CD4-positive, alpha-beta T cell treated with Interleukin-17A for 4 hours (primary cell): Measurements from ENCODE around the gene ZER1.
"Not testable (repeated sequence)": the region's sequence is repeated elsewhere in the genome, so short reads cannot be mapped to it uniquely, and the experiment has no call there.

ENCODE experiments used
- DNase-seq: peaks from one replicate; pipeline ENCODE4 v3.0.0-alpha.2; 2020; ENCODE audit warnings: mixed read lengths

The ZER1 gene

GRCh38 chr9:128771745-128772519, at the start of gene ZER1:
Gene ZER1 (minus strand): TSS chr9:128771927. CDS start chr9:128755565, 16,362 bp downstream.
- peak; percentile 97 for DNase-seq

GRCh38 chr9:128820665-128821583, 49.2 kb upstream of the ZER1 start:
- DNase-seq: no peak

- no peak for DNase-seq
These were observed 48.3 kb upstream of the ZER1 start for GRCh38 chr9:128819716-128820664.

- DNase-seq: peak; percentile 68
These were observed 47.4 kb upstream of the ZER1 start for GRCh38 chr9:128818839-128819715.

DNA sequence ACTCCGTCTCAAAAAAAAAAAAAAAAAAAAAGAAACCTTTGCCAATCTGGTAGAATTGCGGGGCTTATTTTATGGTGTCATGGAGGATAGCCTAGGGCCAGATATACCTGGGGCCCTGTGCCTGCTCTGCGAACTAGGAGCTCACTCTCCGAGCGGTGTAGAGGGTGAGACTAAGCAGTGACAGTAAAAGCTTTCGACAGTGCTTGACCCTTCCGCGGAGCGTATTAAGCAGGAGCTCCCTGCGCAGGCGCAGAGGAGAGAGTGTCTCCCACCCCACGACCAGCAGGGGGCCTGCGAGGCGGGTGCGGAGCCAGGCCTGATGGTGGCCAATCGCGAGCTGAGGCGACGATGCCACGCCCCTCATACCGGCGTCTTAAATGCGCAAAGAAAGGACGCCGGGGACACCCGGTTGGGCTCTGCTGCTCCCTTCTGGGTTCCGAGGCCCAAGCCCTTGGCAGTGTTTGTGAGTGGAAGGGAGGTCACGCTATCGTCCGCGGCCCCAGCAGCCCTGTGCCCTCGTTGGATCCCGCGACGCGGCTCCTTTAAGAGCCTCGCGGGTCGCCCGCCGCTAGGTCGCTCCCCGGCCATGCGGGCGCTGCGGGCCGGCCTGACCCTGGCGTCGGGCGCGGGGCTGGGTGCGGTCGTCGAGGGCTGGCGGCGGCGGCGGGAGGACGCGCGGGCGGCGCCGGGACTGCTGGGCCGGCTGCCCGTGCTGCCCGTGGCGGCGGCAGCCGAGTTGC, 46.5 kb upstream of the ZER1 start, which contains the start of gene ENDOG:
Gene ENDOG, plus strand, starts transcription at position 402 of the 740 bp plus-strand sequence. Its CDS starts 185 bp downstream, at position 587.
- DNase-seq: peak; percentile 98

DNA sequence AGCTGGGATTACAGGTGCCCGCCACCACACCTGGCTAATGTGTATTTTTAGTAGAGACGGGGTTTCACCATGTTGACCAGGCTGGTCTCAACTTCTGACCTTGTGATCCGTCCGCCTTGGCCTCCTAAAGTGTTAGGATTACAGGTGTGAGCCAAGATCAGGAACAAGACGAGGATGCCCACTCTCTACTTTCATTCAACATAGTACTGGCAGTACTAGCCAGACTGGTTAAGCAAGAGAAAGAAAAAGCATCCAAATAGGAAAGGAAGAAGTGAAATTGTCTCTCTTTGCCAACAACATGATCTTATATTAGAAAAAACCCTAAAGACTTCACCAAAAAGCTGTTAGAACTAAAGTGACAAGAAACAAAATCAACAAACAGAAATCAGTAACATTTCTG, 39.1 kb upstream of the ZER1 start:
- no peak for DNase-seq

- DNase-seq: no peak
These were observed 38.1 kb upstream of the ZER1 start for GRCh38 chr9:128809831-128810230.

DNA sequence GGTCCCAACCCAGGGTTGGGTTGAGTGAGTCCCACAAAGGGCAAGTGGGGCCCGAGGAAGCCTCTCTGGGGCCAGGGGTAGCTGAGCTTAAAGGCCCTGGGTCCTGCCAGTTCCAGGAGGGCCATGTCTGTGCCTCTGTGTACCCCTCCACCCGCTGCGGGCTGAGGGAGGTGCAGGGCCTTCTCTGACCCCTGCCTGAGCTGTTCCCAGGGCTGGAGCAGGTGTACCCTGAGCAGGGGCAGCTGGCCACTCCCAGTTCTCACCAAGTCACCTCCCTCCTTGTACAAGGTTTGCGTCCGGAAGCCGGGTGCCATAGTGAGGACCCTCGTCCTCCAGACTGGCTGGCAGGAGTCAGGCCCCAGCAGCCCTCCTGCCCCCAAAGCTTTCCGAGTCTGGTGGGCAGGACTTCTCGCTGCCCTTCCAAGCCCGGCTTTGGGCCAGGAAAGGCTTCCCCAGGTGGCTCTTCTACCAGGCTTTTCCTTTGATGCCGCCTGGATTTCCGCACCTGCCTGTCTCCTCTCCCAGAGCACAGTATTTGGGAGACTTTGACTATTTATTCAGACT, 37.4 kb upstream of the ZER1 start:
- no peak for DNase-seq

- DNase-seq: no peak
These were observed 36.8 kb upstream of the ZER1 start for GRCh38 chr9:128808543-128808942.

DNA sequence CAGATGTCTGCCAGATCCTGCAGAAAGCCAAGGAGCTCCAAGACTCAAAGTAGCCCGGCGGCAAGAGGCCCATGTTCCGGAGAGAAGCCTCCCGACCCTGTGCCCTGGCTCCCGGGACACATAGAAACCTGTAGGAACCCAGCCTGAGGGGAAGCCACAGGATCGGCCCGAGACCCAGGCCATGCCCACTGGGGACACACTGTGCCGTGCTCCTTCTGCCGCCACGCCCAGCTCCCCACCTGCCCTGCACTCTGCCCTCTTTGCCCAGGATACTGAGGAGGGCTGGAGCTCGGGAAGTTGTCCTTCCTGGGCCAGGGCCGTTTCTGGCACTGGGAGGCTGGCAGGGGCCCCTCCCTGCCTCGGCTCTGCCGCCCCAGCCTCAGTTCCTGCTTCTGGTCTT, 36.1 kb upstream of the ZER1 start:
- no peak for DNase-seq

- no peak for DNase-seq
These were observed 33.9 kb upstream of the ZER1 start for GRCh38 chr9:128805661-128806060.

- no peak for DNase-seq
These were observed 30.8 kb upstream of the ZER1 start for GRCh38 chr9:128802482-128802881.

DNA sequence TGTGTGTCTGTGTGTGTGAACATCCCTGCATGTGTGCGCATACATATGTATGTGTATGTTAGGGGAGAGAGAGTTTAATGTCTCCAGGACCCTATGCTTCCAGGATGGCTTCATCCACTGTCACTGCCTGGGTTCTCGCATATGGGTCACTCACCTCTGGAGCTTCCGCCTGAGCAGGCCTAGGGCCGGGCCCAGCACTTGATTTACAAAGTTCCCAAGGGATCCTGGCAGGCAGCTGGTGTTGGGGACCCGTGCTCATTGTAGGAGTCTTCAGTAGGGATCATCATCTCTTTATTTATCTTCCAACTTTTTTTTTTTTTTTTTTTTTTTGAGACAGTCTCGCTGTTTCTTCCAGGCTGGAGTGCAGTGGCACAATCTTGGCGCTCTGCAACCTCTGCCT, 28.3 kb upstream of the ZER1 start:
- DNase-seq: no peak

GRCh38 chr9:128798896-128799295, 27.2 kb upstream of the ZER1 start:
- no peak for DNase-seq

- DNase-seq: not testable (repeated sequence)
These were observed 23.2 kb upstream of the ZER1 start for GRCh38 chr9:128794961-128795360.

DNA sequence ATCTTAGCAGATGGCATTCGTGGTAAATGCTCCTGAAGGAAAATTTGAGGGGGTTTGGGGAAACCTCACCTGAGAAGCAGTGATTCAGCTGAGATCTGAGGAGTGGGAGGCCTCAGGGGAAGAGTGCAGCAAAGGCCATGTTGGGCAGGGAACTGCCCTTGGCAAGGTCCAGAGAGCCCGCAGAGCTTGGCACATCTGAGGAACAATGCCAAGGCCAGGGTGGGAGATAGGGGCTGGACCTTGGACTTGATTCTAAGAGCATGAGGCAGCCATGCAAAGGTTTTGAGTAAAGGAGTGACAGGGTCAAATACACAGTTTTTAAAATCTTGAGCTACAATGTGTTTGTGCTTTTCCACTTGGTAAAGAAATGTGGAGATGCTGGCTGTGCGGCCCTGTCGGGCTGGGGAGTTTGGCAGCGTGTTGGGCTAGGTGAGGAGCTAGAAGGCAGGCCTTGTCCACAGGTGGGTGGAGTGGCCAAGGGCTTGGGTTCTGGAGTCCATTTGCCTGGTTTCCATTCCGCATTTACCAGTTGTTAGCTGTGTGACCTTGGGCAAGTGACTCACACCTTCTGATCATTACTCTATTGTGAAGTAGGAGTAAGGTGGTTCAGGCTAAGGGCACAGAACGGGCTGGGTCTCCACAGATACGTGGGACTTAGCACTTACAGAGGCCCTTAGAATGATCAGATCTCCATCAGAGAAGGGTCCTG, 21.4 kb upstream of the ZER1 start:
- no peak for DNase-seq

- DNase-seq: no peak
These were observed 20.4 kb upstream of the ZER1 start for GRCh38 chr9:128792134-128792533.

- DNase-seq: no peak
These were observed 18.8 kb upstream of the ZER1 start for GRCh38 chr9:128790536-128790935.

GRCh38 chr9:128788445-128788844, 16.7 kb upstream of the ZER1 start:
- DNase-seq: no peak

DNA sequence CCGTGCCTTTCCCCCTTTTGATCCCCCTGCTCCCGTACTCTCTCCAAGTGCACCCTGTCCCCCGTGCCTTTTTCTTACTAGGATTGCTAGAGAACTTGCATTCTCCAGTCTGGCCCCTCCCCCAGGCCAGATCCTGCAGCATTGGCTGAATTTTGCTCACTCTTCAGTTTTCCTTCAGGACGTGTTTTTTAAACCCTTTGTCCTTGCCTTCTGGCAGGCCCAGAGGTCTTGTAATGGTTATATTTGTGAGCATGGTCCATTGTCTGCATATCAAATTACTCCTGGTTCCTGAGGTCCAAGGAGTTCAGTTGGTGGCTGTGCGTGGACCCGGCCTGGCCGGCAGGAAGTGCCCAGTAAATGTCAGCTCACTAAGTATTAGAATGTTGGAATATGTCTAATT, 15.9 kb upstream of the ZER1 start:
- peak; percentile 24 for DNase-seq
